H1 (cell line): Measurements from ENCODE around the gene KRT4. TPM values are rescaled to one million over a fixed set of nuclear protein-coding genes. Genes with fewer than 3 reads are reported as not detected.

Experiments
- CTCF ChIA-PET: fragments of 300-600 bp; sonication (Branson Sonifier 250); formaldehyde crosslinking; loops from one replicate; lab custom pipeline; 2021; ENCODE audit not compliant: partially characterized antibody; lab: Charles Lee
- POLR2A ChIA-PET: fragments of 300-600 bp; sonication (Branson Sonifier 250); formaldehyde crosslinking; loops from one replicate; lab custom pipeline; 2021; ENCODE audit warnings: inconsistent platforms; ENCODE audit not compliant: partially characterized antibody; lab: Charles Lee
- DNase-seq, 2 experiments: peaks; one replicate each; pipeline versions ENCODE4 v3.0.0 to v3.0.0-alpha.2; 2010 to 2022; ENCODE audit warnings: low spot score in 2 of 2, low read depth in 1 of 2, mixed read lengths in 1 of 2
- FAIRE-seq: peaks from 2 replicates; lab custom pipeline; 2011; peaks lifted over from hg19 to GRCh38; lab: Jason Lieb, UNC
- H2AFZ ChIP-seq: 2 replicates; pipeline ENCODE4 v1.8.1; 2012; ENCODE audit warnings: low read length, inconsistent platforms
- H2AK5ac ChIP-seq: 2 replicates; pipeline ENCODE4 v1.6.1; 2013; ENCODE audit warnings: low read depth, low read length
- H2BK120ac ChIP-seq: replicated peaks from 2 replicates; pipeline ENCODE3; 2013; ENCODE audit warnings: low read depth, low read length, inconsistent platforms
- H2BK12ac ChIP-seq: 2 replicates; pipeline ENCODE4 v1.6.1; 2013; ENCODE audit warnings: low read depth, low read length
- H2BK15ac ChIP-seq: 2 replicates; pipeline ENCODE4 v1.6.1; 2013; ENCODE audit warnings: low read length
- H2BK20ac ChIP-seq: 2 replicates; pipeline ENCODE4 v1.6.1; 2013; ENCODE audit warnings: low read length
- H2BK5ac ChIP-seq: 2 replicates; pipeline ENCODE4 v1.6.1; 2013; ENCODE audit warnings: low read depth, low read length
- H3K14ac ChIP-seq: 2 replicates; pipeline ENCODE4 v1.6.1; 2013; ENCODE audit warnings: inconsistent platforms; ENCODE audit not compliant: insufficient read length
- H3K18ac ChIP-seq: 2 replicates; pipeline ENCODE4 v1.6.1; 2013; ENCODE audit warnings: low read length; ENCODE audit errors: extremely low read depth
- H3K23ac ChIP-seq: 2 replicates; pipeline ENCODE4 v1.6.1; 2013; ENCODE audit warnings: inconsistent platforms; ENCODE audit not compliant: insufficient read length
- H3K23me2 ChIP-seq: 2 replicates; pipeline ENCODE4 v1.6.1; 2013; ENCODE audit warnings: low read depth, low read length
- H3K27ac ChIP-seq: 2 replicates; pipeline ENCODE4 v1.6.1; 2011; ENCODE audit warnings: low read depth, low read length, inconsistent platforms
- H3K27me3 ChIP-seq, 4 experiments: replicated peaks in 1 of 4; 1 replicate in 1 of 4; 2 replicates in 3 of 4; pipeline versions ENCODE4 v1.6.1 to v1.8.1; 2011 to 2013; ENCODE audit warnings: low read length in 3 of 4, mild to moderate bottlenecking in 3 of 4, inconsistent platforms in 2 of 4, mixed read lengths in 2 of 4, moderate library complexity in 1 of 4; ENCODE audit not compliant: control insufficient read depth in 3 of 4, insufficient read depth in 3 of 4; ENCODE audit errors: extremely low read depth in 1 of 4
- H3K36me3 ChIP-seq, 4 experiments: 2 replicates each; pipeline versions ENCODE4 v1.6.1 to v1.8.1; 2011 to 2013; ENCODE audit warnings: mild to moderate bottlenecking in 4 of 4, low read length in 3 of 4, moderate library complexity in 2 of 4, control low read depth in 1 of 4, inconsistent platforms in 1 of 4; ENCODE audit not compliant: insufficient read depth in 4 of 4, control insufficient read depth in 2 of 4
- H3K4ac ChIP-seq: replicated peaks from 2 replicates; pipeline ENCODE3; 2013; ENCODE audit warnings: low read length, low read depth, mixed read lengths, inconsistent platforms; ENCODE audit not compliant: insufficient read length
- H3K4me1 ChIP-seq, 4 experiments: replicated peaks in 1 of 4; 1 replicate in 1 of 4; 2 replicates in 3 of 4; pipeline versions ENCODE4 v1.6.1 to v1.8.1; 2011 to 2013; ENCODE audit warnings: low read length in 3 of 4, inconsistent platforms in 2 of 4, mixed read lengths in 1 of 4; ENCODE audit not compliant: insufficient read depth in 4 of 4, control insufficient read depth in 3 of 4
- H3K4me2 ChIP-seq, 2 experiments: 2 replicates each; pipeline versions ENCODE4 v1.6.1 to v1.8.1; 2011 to 2013; ENCODE audit warnings: low read depth in 2 of 2, low read length in 2 of 2, control low read depth in 1 of 2, inconsistent platforms in 1 of 2, mild to moderate bottlenecking in 1 of 2; ENCODE audit not compliant: insufficient read depth in 1 of 2
- H3K4me3 ChIP-seq, 4 experiments: fragments of 200-600, 300-600 bp in 1 of 4; sonication (generic), shearing (Covaris generic), sonication (Bioruptor Twin) in 1 of 4; 2 replicates each; pipeline versions ENCODE4 v1.5.1 to v1.8.1; 2011 to 2016; ENCODE audit warnings: low read length in 4 of 4, low read depth in 3 of 4, control low read depth in 2 of 4, inconsistent platforms in 2 of 4, mild to moderate bottlenecking in 2 of 4, mixed read lengths in 1 of 4, moderate library complexity in 1 of 4; ENCODE audit not compliant: insufficient read depth in 2 of 4; ENCODE audit errors: extremely low read depth in 1 of 4
- H3K56ac ChIP-seq: replicated peaks from 2 replicates; pipeline ENCODE3; 2013; ENCODE audit warnings: low read depth, mild to moderate bottlenecking, mixed read lengths, low read length, inconsistent platforms; ENCODE audit not compliant: insufficient read length
- H3K79me1 ChIP-seq: 2 replicates; pipeline ENCODE4 v1.6.1; 2013; ENCODE audit warnings: low read depth, low read length, control low read depth
- H3K79me2 ChIP-seq, 2 experiments: 2 replicates each; pipeline versions ENCODE4 v1.6.1 to v1.8.1; 2012 to 2013; ENCODE audit warnings: low read length in 2 of 2, mild to moderate bottlenecking in 2 of 2, inconsistent platforms in 1 of 2; ENCODE audit not compliant: insufficient read depth in 2 of 2, control insufficient read depth in 1 of 2
- H3K9ac ChIP-seq, 4 experiments: replicated peaks in 1 of 4; 1 replicate in 1 of 4; 2 replicates in 3 of 4; pipeline versions ENCODE4 v1.6.1 to v1.8.1; 2011 to 2013; ENCODE audit warnings: low read depth in 3 of 4, low read length in 3 of 4, control low read depth in 2 of 4, mild to moderate bottlenecking in 2 of 4, moderate library complexity in 2 of 4, inconsistent platforms in 1 of 4; ENCODE audit errors: extremely low read depth in 1 of 4
- H3K9me3 ChIP-seq, 2 experiments: 2 replicates each; pipeline versions ENCODE4 v1.6.1 to v1.8.1; 2012 to 2013; ENCODE audit warnings: mild to moderate bottlenecking in 2 of 2, moderate library complexity in 2 of 2, control low read depth in 1 of 2, inconsistent platforms in 1 of 2, low read depth in 1 of 2, low read length in 1 of 2, mixed read lengths in 1 of 2; ENCODE audit not compliant: insufficient read depth in 2 of 2
- H4K20me1 ChIP-seq, 2 experiments: replicated peaks in 1 of 2; 2 replicates each; pipeline versions ENCODE3 to v1.8.1; 2011 to 2013; ENCODE audit warnings: inconsistent platforms in 2 of 2, low read length in 2 of 2, mild to moderate bottlenecking in 1 of 2; ENCODE audit not compliant: insufficient read depth in 2 of 2, control insufficient read depth in 1 of 2
- H4K5ac ChIP-seq: 2 replicates; pipeline ENCODE4 v1.6.1; 2013; ENCODE audit warnings: low read length, low read depth, mixed read lengths, inconsistent platforms; ENCODE audit not compliant: insufficient read length
- H4K8ac ChIP-seq: 2 replicates; pipeline ENCODE4 v1.8.0; 2013; ENCODE audit warnings: mild to moderate bottlenecking, moderate library complexity, low read length, inconsistent platforms; ENCODE audit not compliant: insufficient read depth; ENCODE audit errors: extremely low read depth
- H4K91ac ChIP-seq: replicated peaks from 2 replicates; pipeline ENCODE3; 2013; ENCODE audit warnings: low read length, mixed read lengths, inconsistent platforms; ENCODE audit not compliant: insufficient read length
- YY1 ChIP-seq: IDR thresholded peaks from 2 replicates; pipeline ENCODE4 v1.6.1; 2011; ENCODE audit warnings: low read depth, mild to moderate bottlenecking, low read length
- WGBS, 2 experiments: shearing (Covaris generic) in 1 of 2; methylation state at CpG; one replicate each; pipeline versions ENCODE4 v1.1.6 to v1.1.7; 2013 to 2015; ENCODE audit warnings: low lambda C conversion rate in 2 of 2, mixed read lengths in 2 of 2, inconsistent platforms in 1 of 2, low coverage in 1 of 2, missing lambda C conversion rate in 1 of 2; ENCODE audit not compliant: insufficient replicate concordance in 2 of 2, insufficient coverage in 1 of 2, insufficient read length in 1 of 2; ENCODE audit errors: extremely low coverage in 1 of 2, missing lambda C conversion rate in 1 of 2; 5-methylcytosine and 5-hydroxymethylcytosine counted together
- polyA plus RNA-seq, 7 experiments: library from polyadenylated mRNA; depleted of rRNA in 3 of 7; stranded (reverse) in 5 of 7; unstranded in 2 of 7; fragments of >200 nt in 5 of 7; fragments of 200-250 nt in 2 of 7; gene quantifications; 1 replicate in 5 of 7; 2 replicates in 1 of 7; 4 replicates in 1 of 7; pipeline versions ENCODE4 v1.2.1 to v1.2.3, GENCODE V29; 2011 to 2013; ENCODE audit warnings: missing spikeins in 2 of 7, mixed read lengths in 2 of 7
- total RNA-seq: library from RNA; stranded (reverse); fragmentation: NEBNext Ultra II Directional; extraction: Animal tissue kit (Norgen Biotek cat#: 25700); gene quantifications from 2 replicates; pipeline ENCODE4 v1.2.1, GENCODE V29; 2021

Gene KRT4
- total and polyA plus RNA-seq, 2 of the 8 experiments (the other 6 are each of a cell fraction or from before 2014, with no cell fraction given): not detected

GRCh38 chr12:52824741-52825410, 11.0 kb upstream of the KRT4 start:
- POLR2A ChIA-PET: no interaction called here
- WGBS, 2 experiments: 85% methylated on average over 5 of the region's 5 CpGs; no CpG with 5 or more reads in 1 of the 2 experiments
- H3K4me2 ChIP-seq: no peak overlapping the region
- no peak overlapping the region; the same call in 1 of the 2 replicates for H2BK12ac ChIP-seq
- no peak overlapping the region for H4K8ac ChIP-seq
- DNase-seq (no peak), FAIRE-seq (no peak)
- TF ChIP-seq YY1: no peak
- no peaks in the 10 kb centered on the region for H3K23me2 ChIP-seq
- H4K20me1 ChIP-seq: no peaks in the 10 kb centered on the region
- H3K79me2 ChIP-seq: no peaks in the 10 kb centered on the region
- H3K14ac ChIP-seq: no peak overlapping the region
- H3K9ac ChIP-seq: no peak overlapping the region
- no peak overlapping the region for H3K56ac ChIP-seq
- H4K91ac ChIP-seq: no peak overlapping the region
- H3K36me3 ChIP-seq: no peaks in the 10 kb centered on the region
- H3K27me3 ChIP-seq: 0 out of 7 replicates have a peak, but pooled peaks cover 0 to 2% (median 0%) of the 10 kb centered on the region in 4 experiments
- no peak overlapping the region for H2AK5ac ChIP-seq
- no peak overlapping the region for H4K5ac ChIP-seq
- H3K18ac ChIP-seq: no peak overlapping the region
- CTCF ChIA-PET: interaction anchor here (0.7 to 1.6 kb wide), 5 partner anchors 10 to 657 kb away, joined by 4 to 6 read pairs (median 4); no protein-coding TSS in a partner anchor
- no peak overlapping the region for H3K4me3 ChIP-seq
- no peak overlapping the region for H3K4ac ChIP-seq
- H2AFZ ChIP-seq: no peak overlapping the region
- no peak overlapping the region for H2BK20ac ChIP-seq
- 0 out of 2 replicates have a peak overlapping the region, but pooled peaks have one; percentile 84 for H2BK15ac ChIP-seq
- no peaks in the 10 kb centered on the region; a peak in 2 of 7 replicates for H3K4me1 ChIP-seq
- H3K27ac ChIP-seq: no peak overlapping the region
- H3K79me1 ChIP-seq: no peaks in the 10 kb centered on the region
- no peak overlapping the region for H3K23ac ChIP-seq
- H3K9me3 ChIP-seq: no peaks in the 10 kb centered on the region
- H2BK120ac ChIP-seq: no peak overlapping the region
- H2BK5ac ChIP-seq: no peak overlapping the region
